Hematopoietic multipotent progenitor cell treated with erythropoietin and hydrocortisone succinate and interleukin-3 and kit ligand, for 15 days (in vitro differentiated cells): ENCODE measurements around the gene PTPRT.

Experiments
- DNase-seq: peaks from one replicate; pipeline ENCODE4 v3.0.0-alpha.2; 2015; ENCODE audit warnings: low spot score

The PTPRT gene

GRCh38 chr20:43189554-43190331 lies at the start of gene PTPRT:
TSS of gene PTPRT (minus strand) at chr20:43189906. CDS start at chr20:43189733, 173 bp downstream.
- no peak for DNase-seq

GRCh38 chr20:43238833-43239232 lies 49.1 kb upstream of the PTPRT start:
- no peak for DNase-seq

- no peak for DNase-seq
Measured at GRCh38 chr20:43238266-43238665, 48.6 kb upstream of the PTPRT start.

- DNase-seq, result no peak
Measured at GRCh38 chr20:43237651-43238168, 48.0 kb upstream of the PTPRT start.

- DNase-seq, result no peak
Measured at GRCh38 chr20:43235998-43236397, 46.3 kb upstream of the PTPRT start.

- no peak for DNase-seq
Measured at GRCh38 chr20:43231829-43232228, 42.1 kb upstream of the PTPRT start.

- DNase-seq, result no peak
Measured at GRCh38 chr20:43229696-43230095, 40.0 kb upstream of the PTPRT start.

GRCh38 chr20:43220612-43221011 lies 30.9 kb upstream of the PTPRT start:
- no peak for DNase-seq

- no peak for DNase-seq
Measured at GRCh38 chr20:43210901-43211300, 21.2 kb upstream of the PTPRT start.

- no peak for DNase-seq
Measured at GRCh38 chr20:43209831-43210230, 20.1 kb upstream of the PTPRT start.

GRCh38 chr20:43205699-43206098 lies 16.0 kb upstream of the PTPRT start:
- no peak for DNase-seq

GRCh38 chr20:43202100-43202499 lies 12.4 kb upstream of the PTPRT start:
- no peak for DNase-seq

- DNase-seq, result no peak
Measured at GRCh38 chr20:43198607-43199006, 8.9 kb upstream of the PTPRT start.

GRCh38 chr20:43196243-43196642 lies 6.5 kb upstream of the PTPRT start:
- no peak for DNase-seq

- DNase-seq, result no peak
Measured at GRCh38 chr20:43194137-43194536, 4.4 kb upstream of the PTPRT start.

- no peak for DNase-seq
Measured at GRCh38 chr20:43193443-43193842, 3.7 kb upstream of the PTPRT start.

- DNase-seq, result no peak
Measured at GRCh38 chr20:43191946-43192863, 2.5 kb upstream of the PTPRT start.

- no peak for DNase-seq
Measured at GRCh38 chr20:43191143-43191542, 1.4 kb upstream of the PTPRT start.

GRCh38 chr20:43190332-43190953 lies 737 bp upstream of the PTPRT start:
- no peak for DNase-seq

GRCh38 chr20:43188861-43189553 lies 699 bp downstream of the PTPRT start:
- no peak for DNase-seq

- no peak for DNase-seq
Measured at GRCh38 chr20:43188234-43188653, 1.5 kb downstream of the PTPRT start.
